ENCODE measurements around the gene LITAF. TPM values are rescaled to one million over a fixed set of nuclear protein-coding genes. Genes with fewer than 3 reads are reported as not detected.

Gene LITAF
- total RNA-seq, 4 donors from 2014 or later, result 59.7 to 93.5 (median 64.8) TPM

DNA sequence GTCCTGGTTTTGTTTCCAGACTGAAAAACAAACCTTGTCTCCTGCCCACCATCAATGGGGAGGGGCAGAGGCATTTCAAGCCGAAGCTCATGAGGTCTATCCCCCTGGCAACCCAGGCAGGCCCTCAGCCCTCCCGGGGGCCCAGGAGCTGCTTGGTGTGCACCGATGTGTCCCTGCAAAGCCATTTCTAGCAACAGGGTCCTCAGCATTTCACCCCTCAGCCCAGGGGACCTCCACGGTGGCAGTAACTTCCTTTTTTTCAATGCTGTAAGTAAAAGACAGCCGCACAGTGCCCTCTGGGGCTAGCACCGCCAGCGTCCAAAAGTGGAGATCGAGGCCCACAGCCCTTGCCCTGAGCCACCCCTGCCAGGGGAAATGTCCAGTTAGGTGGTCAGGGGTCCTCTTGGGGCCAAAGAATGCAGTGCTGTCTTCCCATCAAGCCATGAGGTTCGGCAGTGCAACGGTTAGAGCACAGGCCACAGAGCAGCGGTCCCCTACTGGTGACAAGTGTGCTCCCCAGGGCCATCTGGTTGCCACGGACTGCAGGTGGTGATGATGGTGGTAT lies 79.9 kb downstream of the LITAF start:
- TF ChIP-seq CTCF (IDR thresholded peaks at IDR 0.05; ENCODE audit: low read depth), result no peak

- no peak for TF ChIP-seq CTCF (IDR thresholded peaks at IDR 0.05; ENCODE audit: low read depth)
Measured at GRCh38 chr16:11503566-11503965, 83.2 kb downstream of the LITAF start.

DNA sequence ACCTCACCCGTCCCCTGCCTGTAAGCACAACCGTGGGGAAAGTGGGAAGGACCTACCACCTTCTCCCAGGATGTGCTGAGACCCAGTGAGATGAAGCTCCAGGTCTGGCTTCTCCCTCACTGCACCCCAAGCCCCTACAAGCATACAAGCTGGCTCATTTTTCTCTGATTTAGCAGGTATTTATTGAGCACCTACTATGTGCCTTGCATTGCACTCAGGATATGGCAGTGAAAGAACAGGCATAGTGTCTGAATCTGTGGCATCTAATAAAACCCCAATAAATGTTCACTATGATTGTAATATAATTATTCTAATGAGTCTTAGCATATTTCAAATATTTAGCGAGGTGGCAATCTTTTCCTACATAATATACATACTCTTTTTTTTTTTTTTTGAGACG lies 84.5 kb downstream of the LITAF start:
- no peak for TF ChIP-seq CTCF (IDR thresholded peaks at IDR 0.05; ENCODE audit: low read depth)

DNA sequence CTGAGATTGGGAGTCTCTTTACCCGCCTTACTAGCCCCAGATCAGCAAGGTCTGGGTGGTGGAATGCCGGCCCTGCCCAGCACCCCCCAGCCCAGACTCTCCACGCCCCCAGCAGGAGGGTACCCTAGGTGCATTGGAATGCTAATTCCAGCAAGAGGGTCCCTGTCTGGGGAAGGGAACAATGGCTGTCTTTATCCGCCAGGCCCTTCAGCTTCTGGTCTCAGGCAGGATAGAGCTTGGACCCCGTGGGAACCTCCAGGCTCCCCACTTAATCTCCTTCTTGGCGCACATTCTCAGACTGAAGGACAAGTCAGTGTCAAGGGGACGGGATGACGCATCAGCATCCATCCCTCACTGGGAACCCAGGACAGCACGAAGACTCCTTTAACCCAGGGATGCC lies 85.1 kb downstream of the LITAF start:
- TF ChIP-seq CTCF (IDR thresholded peaks at IDR 0.05; ENCODE audit: low read depth), result no peak

GRCh38 chr16:11500700-11501346 lies 85.9 kb downstream of the LITAF start:
- no peak for TF ChIP-seq CTCF (IDR thresholded peaks at IDR 0.05; ENCODE audit: low read depth)

DNA sequence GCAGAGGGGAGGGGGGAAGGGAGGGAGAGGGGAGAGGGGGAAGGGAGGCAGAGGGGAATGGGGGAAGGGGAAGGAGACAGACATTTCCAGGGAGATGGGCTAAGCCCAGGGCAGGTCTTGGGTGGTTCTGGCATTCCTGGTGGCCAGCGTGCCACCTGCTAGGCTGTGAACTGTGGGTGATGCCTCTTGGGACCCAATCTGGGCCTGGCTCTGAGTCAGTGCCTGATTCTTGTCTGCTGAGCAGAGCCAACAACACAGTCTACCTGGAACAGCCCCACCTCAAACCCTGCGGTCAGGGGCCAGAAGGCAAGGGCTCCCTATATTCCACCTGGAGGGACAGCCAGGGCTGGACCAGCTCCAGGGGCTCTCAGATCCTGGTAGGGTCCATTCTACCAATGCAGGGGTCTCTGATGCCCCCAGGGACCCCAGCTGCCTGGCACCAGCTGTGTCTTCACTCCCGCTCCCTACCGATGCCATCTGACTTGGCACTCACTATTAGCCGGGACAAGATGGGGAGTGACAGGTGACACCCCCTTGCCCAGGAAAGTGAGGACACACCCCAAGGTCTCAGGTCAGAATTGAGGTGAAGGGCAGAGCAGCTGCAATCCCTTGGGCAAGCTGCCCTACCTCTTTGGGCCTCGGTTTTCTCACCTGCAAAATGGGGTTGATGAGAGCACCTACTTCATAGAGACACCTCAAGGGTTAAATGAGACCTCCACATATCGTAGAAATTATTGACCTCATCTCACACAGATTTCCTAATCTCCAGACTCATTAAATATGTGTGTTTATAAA lies 87.2 kb downstream of the LITAF start:
- no peak for TF ChIP-seq CTCF (IDR thresholded peaks at IDR 0.05; ENCODE audit: low read depth)

GRCh38 chr16:11498683-11499082 lies 88.0 kb downstream of the LITAF start:
- no peak for TF ChIP-seq CTCF (IDR thresholded peaks at IDR 0.05; ENCODE audit: low read depth)

All from subcutaneous adipose tissue (tissue), 4 donors.